Fibroblast of the aortic adventitia (primary cell): ENCODE results near the gene GIPC1. TPM values are rescaled to one million over a fixed set of nuclear protein-coding genes. Genes with fewer than 3 reads are reported as not detected.
A peak's percentile ranks its signal among the peaks of the same experiment; 100 is the strongest.

Experiments used
- DNase-seq: peaks from one replicate; pipeline ENCODE4 v3.0.0-alpha.2; 2010; ENCODE audit warnings: low read depth
- H3K4me3 ChIP-seq: 2 replicates; pipeline ENCODE4 v1.5.1; 2011; ENCODE audit warnings: low read depth, mild to moderate bottlenecking, control low read depth, low read length, moderate library complexity
- CTCF ChIP-seq: IDR thresholded peaks from 2 replicates; pipeline ENCODE4 v1.5.1; 2011; ENCODE audit warnings: mild to moderate bottlenecking, low read length, control low read depth, inconsistent platforms; ENCODE audit not compliant: insufficient read depth
- total RNA-seq: library from RNA; depleted of rRNA; stranded (reverse); fragments of >200 nt; gene quantifications from 2 replicates; pipeline ENCODE4 v1.2.3, GENCODE V29; 2012; ENCODE audit warnings: low replicate concordance

The GIPC1 gene
- total RNA-seq, 1 donor, result 93.5 TPM

GRCh38 chr19:14474827-14475226 lies 21.1 kb downstream of the GIPC1 start:
- DNase-seq, result no peak
- H3K4me3 ChIP-seq, result peak overlapping the region; percentile 6
- no peak for TF ChIP-seq CTCF

GRCh38 chr19:14473978-14474578 lies 21.8 kb downstream of the GIPC1 start:
- no peak overlapping the region for H3K4me3 ChIP-seq
- no peak for DNase-seq
- no peak for TF ChIP-seq CTCF

GRCh38 chr19:14473073-14473977 lies 22.6 kb downstream of the GIPC1 start:
- no peak overlapping the region for H3K4me3 ChIP-seq
- no peak for DNase-seq
- TF ChIP-seq CTCF, result no peak

- DNase-seq, result peak; percentile 47
- H3K4me3 ChIP-seq, result no peak overlapping the region
- peak; percentile 91 for TF ChIP-seq CTCF
Measured at GRCh38 chr19:14472202-14472938, 23.6 kb downstream of the GIPC1 start.

GRCh38 chr19:14471436-14472187 lies 24.3 kb downstream of the GIPC1 start:
- no peak for DNase-seq

More at GRCh38 chr19:14471436-14472187, 24.3 kb downstream of the GIPC1 start:
- TF ChIP-seq CTCF, result no peak
- H3K4me3 ChIP-seq, result no peak overlapping the region
